HG03558 (cell line): ENCODE measurements around the gene CXCL12.

Experiments
- ATAC-seq: cut with Tn5 transposase; IDR thresholded peaks from one replicate; pipeline ENCODE4 v1.9.1; 2021; ENCODE audit warnings: moderate number of reproducible peaks; ENCODE audit not compliant: unreplicated experiment; ENCODE audit errors: extremely low read depth

Gene CXCL12

DNA sequence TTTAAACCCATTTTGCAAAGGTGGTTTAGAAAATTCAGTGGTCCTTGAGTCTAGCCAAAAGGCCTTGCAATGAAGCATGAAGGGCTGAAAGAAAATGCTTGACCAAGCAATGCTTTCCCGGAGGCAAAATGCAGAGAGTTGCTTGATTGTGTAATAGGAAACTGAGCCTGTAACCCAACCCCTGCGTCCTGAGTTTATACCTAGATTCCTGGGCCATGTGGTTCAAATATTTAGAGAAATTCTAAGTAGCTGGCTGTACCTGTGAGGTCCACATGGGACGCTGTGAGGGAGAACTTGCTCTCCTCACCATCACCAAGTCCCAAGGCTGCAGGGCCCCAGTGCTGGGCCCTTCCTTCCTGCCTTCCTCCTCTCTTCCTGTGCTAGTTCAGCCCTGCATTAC is 45.7 kb downstream of the CXCL12 start:
- no peak for ATAC-seq

DNA sequence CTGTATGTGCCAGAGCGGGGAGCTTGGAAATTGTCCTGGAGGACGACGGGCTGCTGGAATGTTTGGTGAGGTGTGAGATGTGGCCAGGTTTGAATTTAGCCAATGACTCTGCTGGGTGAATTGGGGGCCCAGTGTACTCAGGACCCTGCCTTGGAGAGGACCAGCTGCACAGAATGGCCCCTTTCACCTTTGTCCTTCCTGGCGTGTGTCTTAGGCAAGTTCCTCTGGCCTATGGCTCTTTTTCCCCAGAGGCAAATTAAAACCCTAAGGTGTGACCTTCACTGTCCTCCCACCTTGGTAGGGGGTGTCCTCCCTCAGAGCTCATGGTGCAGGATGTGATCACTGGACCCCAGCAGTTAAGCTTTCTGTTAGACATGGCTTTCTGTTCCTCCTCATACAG is 47.8 kb downstream of the CXCL12 start:
- ATAC-seq, result no peak

GRCh38 chr10:44335330-44336021 is 49.4 kb downstream of the CXCL12 start:
- ATAC-seq, result no peak

GRCh38 chr10:44334621-44335184 is 50.2 kb downstream of the CXCL12 start:
- ATAC-seq, result no peak

DNA sequence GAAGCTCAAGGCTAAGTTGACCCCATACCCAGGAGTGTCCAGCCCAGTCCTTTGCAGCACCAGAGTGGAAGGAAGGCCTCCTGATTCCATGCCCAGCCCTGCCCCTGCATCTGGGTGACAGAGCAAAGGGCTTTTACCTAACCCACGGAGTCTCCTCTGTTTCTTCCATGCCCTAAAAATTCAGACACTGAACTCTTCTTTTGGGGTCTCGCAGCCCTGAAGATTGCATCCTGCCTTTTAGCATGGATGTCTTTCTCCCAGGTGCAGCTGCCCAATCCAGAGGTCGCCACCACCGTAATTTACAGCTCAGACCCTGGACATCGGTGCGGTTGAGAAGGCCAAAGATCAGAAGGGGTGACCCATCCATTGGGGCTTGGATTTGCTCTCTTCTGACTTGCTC is 50.8 kb downstream of the CXCL12 start:
- ATAC-seq, result no peak

DNA sequence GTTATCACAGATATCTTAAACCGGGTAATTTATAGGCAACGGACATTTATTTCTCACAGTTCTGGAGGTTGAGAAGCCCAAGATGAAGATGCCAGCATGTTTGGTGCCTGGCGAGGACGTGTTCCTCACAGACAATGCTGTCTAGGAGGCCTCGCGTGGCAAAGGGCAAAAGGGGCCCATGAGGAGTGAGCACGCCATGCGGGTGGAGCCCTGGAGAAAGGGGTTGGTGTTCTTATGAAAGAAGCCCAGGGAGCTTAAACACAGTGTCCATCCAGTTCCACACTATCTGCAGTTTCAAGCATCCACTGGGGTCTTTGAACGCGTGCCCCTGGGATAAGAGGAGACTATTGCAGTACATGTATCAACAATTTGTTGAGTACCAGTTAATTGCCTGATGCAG is 51.4 kb downstream of the CXCL12 start:
- no peak for ATAC-seq

DNA sequence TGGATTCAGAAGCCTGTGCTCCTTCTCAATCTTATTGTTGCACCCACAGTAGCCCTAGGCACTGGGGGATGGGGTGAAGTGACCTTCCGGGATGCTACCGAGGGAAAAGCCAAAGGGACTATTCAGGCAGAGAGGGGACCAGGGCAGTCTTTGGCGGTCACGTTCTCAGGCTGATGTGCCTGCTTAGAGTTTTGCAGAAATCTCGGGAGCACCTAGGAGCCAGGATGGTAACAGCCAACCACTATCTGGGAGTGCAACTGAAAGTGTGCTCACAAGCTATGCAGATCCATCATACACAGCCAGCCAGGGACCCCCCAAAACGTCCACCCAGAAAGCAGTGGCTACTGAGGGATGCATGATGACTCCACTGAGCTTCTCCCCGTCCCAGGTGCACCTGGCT is 52.4 kb downstream of the CXCL12 start:
- no peak for ATAC-seq

DNA sequence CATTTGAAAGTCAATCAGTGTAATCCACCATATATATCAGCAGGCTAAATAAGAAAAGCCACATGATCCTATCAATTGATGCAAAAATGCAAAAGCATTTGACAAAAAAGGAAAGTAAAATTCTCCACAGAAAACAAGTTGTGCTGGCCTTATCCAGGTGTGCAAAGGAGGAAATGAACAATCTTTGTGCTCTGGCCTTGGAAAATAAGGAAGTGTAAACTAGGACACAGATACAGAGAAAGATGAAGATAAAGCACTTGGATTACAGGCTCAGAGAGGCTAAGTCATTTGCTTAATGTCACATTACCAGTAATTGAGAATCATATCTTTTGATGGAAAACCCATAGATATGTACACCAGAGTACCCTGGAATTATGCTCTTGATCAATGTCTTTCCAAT is 54.5 kb downstream of the CXCL12 start:
- no peak for ATAC-seq

DNA sequence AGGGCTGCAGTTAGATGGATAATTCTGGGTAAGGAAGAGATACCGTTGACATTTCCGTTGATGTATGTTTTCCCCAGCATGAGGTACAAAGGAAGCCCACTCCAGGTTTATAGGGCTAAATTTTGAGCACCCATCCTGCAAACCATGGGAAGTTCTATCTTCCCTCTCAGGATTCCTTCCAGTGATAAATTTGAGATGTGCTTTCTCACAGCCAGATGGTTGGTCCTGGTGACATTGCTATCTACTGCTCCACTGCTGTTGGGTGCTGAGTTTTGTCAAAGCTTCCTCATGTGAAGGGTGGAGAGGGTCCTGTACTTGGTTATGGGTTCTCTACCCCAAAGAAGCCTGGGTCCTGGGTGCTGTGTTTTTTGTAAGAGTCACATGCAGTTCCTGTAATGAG is 57.4 kb downstream of the CXCL12 start:
- no peak for ATAC-seq
